HepG2 (cell line): ENCODE results near the gene NOC2L. TPM values are rescaled to one million over a fixed set of nuclear protein-coding genes. Genes with fewer than 3 reads are reported as not detected.
A peak's percentile ranks its signal among the peaks of the same experiment; 100 is the strongest.

Experiments used
- ATAC-seq: fragments of 200-7000 bp; cut with Tn5 transposase; 3 replicates; pipeline ENCODE4 v1.9.1; 2020; ENCODE audit warnings: mild to moderate bottlenecking, moderate library complexity
- BruUV-seq: library from RNA; stranded (reverse); fragments of 400-500 nt; replicated peaks from 2 replicates; lab custom pipeline; 2021; lab: Mats Ljungman, UMichigan
- CTCF ChIA-PET: fragments of 300-600 bp; formaldehyde crosslinking; extraction: SDS; loops from one replicate; lab custom pipeline; 2021; ENCODE audit warnings: low total read pairs, inconsistent platforms, low intra/inter-chr PET ratio; lab: Yijun Ruan, JAX
- POLR2A ChIA-PET: fragments of 350-600 bp; sonication (Branson Sonifier 250); formaldehyde crosslinking; loops from one replicate; lab custom pipeline; 2020; ENCODE audit warnings: antibody characterized with exemption, inconsistent platforms; lab: Yijun Ruan, JAX
- DNase-seq: peaks from one replicate; pipeline ENCODE4 v3.0.0-alpha.2; 2015; ENCODE audit warnings: low spot score
- FAIRE-seq: peaks from 3 replicates; lab custom pipeline; 2011; peaks lifted over from hg19 to GRCh38; lab: Jason Lieb, UNC
- H2AFZ ChIP-seq: one replicate; pipeline ENCODE4 v1.6.1; 2011; ENCODE audit warnings: low read length, inconsistent platforms
- H3K27ac ChIP-seq: fragments of 300-600 bp; 3 replicates; pipeline ENCODE4 v1.8.0; 2011; ENCODE audit warnings: mixed run types, mild to moderate bottlenecking, mixed read lengths, low read length, inconsistent platforms; ENCODE audit not compliant: insufficient read depth; ENCODE audit errors: extremely low read length
- H3K27me3 ChIP-seq, 2 experiments: fragments of 200-600 bp in 1 of 2; 2 replicates in 1 of 2; 3 replicates in 1 of 2; pipeline versions ENCODE4 v1.6.0 to v1.8.0; 2011; ENCODE audit warnings: low read length in 2 of 2, mild to moderate bottlenecking in 2 of 2, moderate library complexity in 2 of 2, inconsistent platforms in 1 of 2; ENCODE audit not compliant: insufficient read depth in 2 of 2, control insufficient read depth in 1 of 2
- H3K36me3 ChIP-seq, 2 experiments: fragments of 200-600 bp in 1 of 2; replicated peaks in 1 of 2; 2 replicates in 1 of 2; 3 replicates in 1 of 2; pipeline versions ENCODE4 v1.5.1 to v1.8.0; 2011; ENCODE audit warnings: low read length in 2 of 2, inconsistent platforms in 1 of 2; ENCODE audit not compliant: insufficient read depth in 2 of 2, control insufficient read depth in 1 of 2
- H3K4me1 ChIP-seq: 2 replicates; pipeline ENCODE4 v1.5.1; 2012; ENCODE audit warnings: low read length, inconsistent platforms; ENCODE audit not compliant: insufficient read depth
- H3K4me2 ChIP-seq: 2 replicates; pipeline ENCODE4 v1.6.0; 2011; ENCODE audit warnings: low read depth, low read length, inconsistent platforms
- H3K4me3 ChIP-seq, 3 experiments: fragments of 200-600 bp in 1 of 3; sonication (generic), shearing (Covaris generic) in 1 of 3; replicated peaks in 1 of 3; 2 replicates each; pipeline ENCODE4 v1.5.1; 2011 to 2016; ENCODE audit warnings: low read length in 3 of 3, inconsistent platforms in 2 of 3, low read depth in 2 of 3, mild to moderate bottlenecking in 2 of 3, control low read depth in 1 of 3, mixed read lengths in 1 of 3; ENCODE audit not compliant: insufficient read depth in 1 of 3
- H3K79me2 ChIP-seq: one replicate; pipeline ENCODE4 v1.6.1; 2011; ENCODE audit warnings: low read length, inconsistent platforms; ENCODE audit not compliant: insufficient read depth
- H3K9ac ChIP-seq: 2 replicates; pipeline ENCODE4 v1.6.0; 2011; ENCODE audit warnings: mild to moderate bottlenecking, low read depth, low read length, inconsistent platforms; ENCODE audit not compliant: insufficient read depth
- H3K9me3 ChIP-seq: 2 replicates; pipeline ENCODE4 v1.5.1; 2012; ENCODE audit warnings: mild to moderate bottlenecking, low read length
- H4K20me1 ChIP-seq: 2 replicates; pipeline ENCODE4 v1.6.0; 2011; ENCODE audit warnings: inconsistent platforms, mild to moderate bottlenecking, low read length, moderate library complexity; ENCODE audit not compliant: insufficient read depth
- CENPT ChIP-seq: sonication (generic); formaldehyde crosslinking; IDR thresholded peaks from 2 replicates; pipeline ENCODE4 v1.8.0; 2022; ENCODE audit warnings: low read depth, mild to moderate bottlenecking, moderate library complexity, missing genetic modification reagents
- EED ChIP-seq: sonication (generic); formaldehyde crosslinking; IDR thresholded peaks from 2 replicates; pipeline ENCODE4 v1.5.0; 2020; ENCODE audit warnings: mild to moderate bottlenecking, missing genetic modification reagents
- ETV5 ChIP-seq: IDR thresholded peaks from 2 replicates; pipeline ENCODE4 v1.6.1; 2018; ENCODE audit warnings: missing biosample characterization, missing genetic modification reagents, inconsistent platforms, borderline replicate concordance
- GABPB1 ChIP-seq: IDR thresholded peaks from 2 replicates; pipeline ENCODE4 v1.6.1; 2016; ENCODE audit warnings: mild to moderate bottlenecking, missing genetic modification reagents, moderate library complexity, missing compliant biosample characterization
- HMG20A ChIP-seq: IDR thresholded peaks from 2 replicates; pipeline ENCODE4 v1.6.1; 2016; ENCODE audit warnings: borderline replicate concordance
- JUNB ChIP-seq: sonication (generic); formaldehyde crosslinking; IDR thresholded peaks from 2 replicates; pipeline ENCODE4 v1.8.0; 2022; ENCODE audit warnings: missing genetic modification reagents, mild to moderate bottlenecking, borderline replicate concordance
- NFIC ChIP-seq: IDR thresholded peaks from 2 replicates; pipeline ENCODE4 v1.6.1; 2012; ENCODE audit warnings: mild to moderate bottlenecking, low read length, inconsistent platforms
- PCBP2 ChIP-seq: fragments of 200-400 bp; formaldehyde crosslinking; optimal IDR thresholded peaks from 2 replicates; pipeline ENCODE3; 2018; ENCODE audit warnings: low read length, low read depth; ENCODE audit not compliant: poor library complexity, severe bottlenecking
- RFX1 ChIP-seq: fragments of 450-650 bp; IDR thresholded peaks from 2 replicates; pipeline ENCODE4 v1.6.1; 2017
- SUZ12 ChIP-seq: fragments of 150-350 bp; IDR thresholded peaks from 2 replicates; pipeline ENCODE4 v1.6.1; 2014; ENCODE audit warnings: low read depth, low read length
- TOE1 ChIP-seq: sonication (generic); formaldehyde crosslinking; IDR thresholded peaks from 2 replicates; pipeline ENCODE4 v1.4.0; 2020; ENCODE audit warnings: mild to moderate bottlenecking, missing genetic modification reagents
- TP53 ChIP-seq: sonication (generic); formaldehyde crosslinking; conservative IDR thresholded peaks from 2 replicates; pipeline ENCODE4 v1.4.0; 2020; ENCODE audit warnings: missing genetic modification reagents
- YY1 ChIP-seq: IDR thresholded peaks from 2 replicates; pipeline ENCODE4 v1.6.1; 2011; ENCODE audit warnings: low read length, low read depth, moderate library complexity, mild to moderate bottlenecking; ENCODE audit not compliant: insufficient read depth, insufficient replicate concordance
- ZEB1 ChIP-seq: IDR thresholded peaks from 2 replicates; pipeline ENCODE4 v1.6.1; 2012; ENCODE audit warnings: mild to moderate bottlenecking, low read depth, inconsistent platforms; ENCODE audit not compliant: insufficient replicate concordance
- ZNF3 ChIP-seq: IDR thresholded peaks from 2 replicates; pipeline ENCODE4 v1.7.0; 2017; ENCODE audit warnings: inconsistent platforms
- ZNF329 ChIP-seq: sonication (generic); formaldehyde crosslinking; IDR thresholded peaks from 2 replicates; pipeline ENCODE4 v1.9.0; 2021; ENCODE audit warnings: low read depth, mild to moderate bottlenecking, missing genetic modification reagents
- ZNF333 ChIP-seq: sonication (generic); formaldehyde crosslinking; IDR thresholded peaks from 2 replicates; pipeline ENCODE4 v1.4.0; 2020; ENCODE audit warnings: mild to moderate bottlenecking, missing genetic modification reagents, borderline replicate concordance
- ZNF354B ChIP-seq: sonication (generic); formaldehyde crosslinking; IDR thresholded peaks from 2 replicates; pipeline ENCODE4 v1.8.0; 2022; ENCODE audit warnings: mild to moderate bottlenecking, missing genetic modification reagents
- ZNF816 ChIP-seq: sonication (generic); formaldehyde crosslinking; IDR thresholded peaks from 2 replicates; pipeline ENCODE4 v1.8.0; 2022; ENCODE audit warnings: missing genetic modification reagents, mild to moderate bottlenecking, borderline replicate concordance
- WGBS: methylation state at CpG from one replicate; pipeline ENCODE4 v1.1.6; 2017; ENCODE audit warnings: low lambda C conversion rate; 5-methylcytosine and 5-hydroxymethylcytosine counted together
- in situ Hi-C: cut with HindIII; loops from 2 replicates; pipeline ENCODE4 v1.10.0; 2017; ENCODE audit warnings: low pct_unique_long_range_greater_than_20kb; ENCODE audit not compliant: extremely low pct_ligation_motif_present
- intact Hi-C: fragments of 100-400 bp; cut with micrococcal nuclease; formaldehyde crosslinking; loops from one replicate; pipeline ENCODE4 v1.10.0; 2022; ENCODE audit not compliant: unreplicated experiment
- polyA plus RNA-seq, 8 experiments: library from polyadenylated mRNA; depleted of rRNA in 3 of 8; stranded (reverse) in 7 of 8; unstranded in 1 of 8; fragments of >200 nt; fragmentation: Illumina TruSeq in 4 of 8; extraction: Trizol in 4 of 8; gene quantifications; 2 replicates each; pipeline versions ENCODE4 v1.2.1 to v1.2.3, GENCODE V29; 2011 to 2016; ENCODE audit warnings: low read depth in 4 of 8, missing spikeins in 1 of 8, mixed read lengths in 1 of 8; ENCODE audit not compliant: insufficient read depth in 1 of 8
- total RNA-seq, 5 experiments: library from RNA; depleted of rRNA; stranded (reverse); fragments of >200 nt; fragmentation: Illumina TruSeq; extraction: Trizol; gene quantifications; 2 replicates each; pipeline ENCODE4 v1.2.3, GENCODE V29; 2016; ENCODE audit warnings: low read depth in 1 of 5
- TF ChIP-seq, protein P1 (sequence below): IDR thresholded peaks from 2 replicates; pipeline ENCODE4 v1.6.1; 2016; ENCODE audit warnings: missing biosample characterization, missing genetic modification reagents, low read depth
- TF ChIP-seq, protein P2 (sequence below): sonication (generic); formaldehyde crosslinking; IDR thresholded peaks from 2 replicates; pipeline ENCODE4 v1.5.0; 2020; ENCODE audit warnings: missing genetic modification reagents

Gene NOC2L
- total and polyA plus RNA-seq, 2 of the 13 experiments (the other 11 are each of a cell fraction or from before 2014, with no cell fraction given), result 32.0 to 103 TPM

DNA sequence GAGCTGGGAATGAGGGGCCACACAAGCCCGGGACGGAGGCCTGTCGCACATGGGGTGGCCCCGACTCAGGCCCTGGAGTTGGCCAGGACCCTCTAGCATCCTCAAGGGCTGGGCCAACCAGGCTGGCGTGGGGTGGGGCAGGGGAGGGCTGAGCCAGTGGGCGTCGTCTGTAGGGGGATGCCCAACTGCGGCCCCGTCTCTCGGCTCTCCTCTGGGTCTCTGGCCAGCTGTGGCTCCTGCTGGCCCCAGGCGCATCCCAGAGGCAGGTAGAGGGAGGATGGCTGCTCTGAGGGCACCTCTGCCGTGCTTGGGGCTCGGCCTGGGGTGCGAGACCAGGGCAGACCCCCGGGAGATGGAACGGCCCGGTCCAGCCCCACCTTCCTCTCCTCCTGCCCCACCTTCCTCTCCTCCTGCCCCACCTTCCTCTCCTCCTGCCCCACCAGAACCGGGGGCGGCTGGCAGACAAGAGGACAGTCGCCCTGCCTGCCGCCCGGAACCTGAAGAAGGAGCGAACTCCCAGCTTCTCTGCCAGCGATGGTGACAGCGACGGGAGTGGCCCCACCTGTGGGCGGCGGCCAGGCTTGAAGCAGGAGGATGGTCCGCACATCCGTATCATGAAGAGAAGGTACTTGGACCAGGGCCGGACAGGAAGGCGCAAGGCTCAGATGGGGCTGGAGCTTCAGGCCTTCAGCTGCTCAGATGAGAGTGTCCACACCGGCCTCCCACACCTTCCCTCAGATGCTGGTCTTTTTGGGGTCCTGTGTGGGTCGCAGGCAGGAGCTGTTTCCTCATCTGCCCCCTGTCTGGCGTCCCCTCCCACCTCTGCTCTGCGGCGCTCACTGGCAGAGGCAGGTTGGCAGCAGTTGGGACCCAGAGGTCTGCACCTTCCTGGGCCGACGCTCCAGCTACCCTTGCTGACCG is 29.1 kb downstream of the NOC2L start (continued):
- TF ChIP-seq, protein P1, sequence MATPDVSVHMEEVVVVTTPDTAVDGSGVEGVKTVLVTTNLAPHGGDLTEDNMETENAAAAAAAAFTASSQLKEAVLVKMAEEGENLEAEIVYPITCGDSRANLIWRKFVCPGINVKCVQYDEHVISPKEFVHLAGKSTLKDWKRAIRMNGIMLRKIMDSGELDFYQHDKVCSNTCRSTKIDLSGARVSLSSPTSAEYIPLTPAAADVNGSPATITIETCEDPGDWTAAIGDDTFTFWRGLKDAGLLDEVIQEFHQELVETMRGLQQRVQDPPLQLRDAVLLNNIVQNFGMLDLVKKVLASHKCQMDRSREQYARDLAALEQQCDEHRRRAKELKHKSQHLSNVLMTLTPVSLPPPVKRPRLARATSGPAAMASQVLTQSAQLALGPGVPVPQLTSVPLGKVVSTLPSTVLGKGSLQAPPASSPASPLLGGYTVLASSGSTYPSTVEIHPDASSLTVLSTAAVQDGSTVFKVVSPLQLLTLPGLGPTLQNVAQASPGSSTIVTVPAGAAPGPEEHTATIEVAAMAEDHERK, result no peak
- TF ChIP-seq SUZ12, result no peak

DNA sequence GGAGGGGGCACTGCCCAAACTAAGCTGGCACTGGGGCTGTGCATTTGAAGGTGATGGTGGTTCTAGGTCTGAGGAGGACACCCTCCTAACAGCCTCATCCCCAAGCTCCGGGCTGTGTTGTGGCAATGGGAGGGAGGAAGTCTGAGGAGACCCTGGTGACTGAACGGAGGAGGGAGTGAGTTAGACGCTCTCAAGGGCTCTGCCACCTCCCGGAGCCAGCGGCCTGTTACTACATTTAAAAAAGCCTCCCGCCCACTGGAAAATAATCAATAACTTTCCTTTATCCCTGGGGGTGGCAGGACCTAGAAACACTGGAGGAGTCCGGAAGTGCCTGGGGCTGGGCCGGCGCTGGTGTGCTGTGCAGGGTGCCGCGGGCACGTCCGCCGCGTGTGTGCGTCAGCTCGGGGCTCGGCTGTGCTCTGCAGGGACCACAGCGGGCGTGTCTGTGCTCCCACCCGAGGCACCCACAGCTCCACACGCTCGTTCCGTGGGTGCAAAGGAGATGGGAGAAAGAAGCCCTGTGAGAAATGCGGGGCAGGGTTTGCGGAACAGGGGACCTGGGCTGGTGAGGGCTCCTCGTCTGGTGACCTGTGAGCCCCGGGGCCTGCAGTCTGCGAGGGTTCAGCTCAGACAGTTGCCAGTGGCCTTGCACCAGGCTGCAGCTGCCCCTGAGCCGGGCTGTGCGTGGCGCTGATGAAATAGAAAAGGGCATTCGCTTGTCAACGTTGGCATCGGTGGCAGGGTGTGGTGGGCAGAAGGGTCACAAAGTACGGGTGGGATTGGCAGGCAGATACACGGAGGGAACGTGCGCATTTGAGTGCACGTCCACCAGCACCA is 30.0 kb downstream of the NOC2L start:
- Histone ChIP-seq H4K20me1 (0 out of 2 replicates have a peak, but pooled peaks cover 3% of the 10 kb centered on the region), H3K4me2 (no peak overlapping the region), H2AFZ (no peak overlapping the region), H3K79me2 (no peaks in the 10 kb centered on the region), H3K9me3 (no peaks in the 10 kb centered on the region), H3K9ac (no peak overlapping the region), H3K4me3 (no peak overlapping the region; a peak in 1 of 6 replicates), H3K27me3 (peaks cover 35 to 88% of the 10 kb centered on the region in 2 experiments), H3K4me1 (no peaks in the 10 kb centered on the region), H3K27ac (no peak overlapping the region), H3K36me3 (no peaks in the 10 kb centered on the region)
- 13% methylated on average over 27 of the region's 40 CpGs for whole genome bisulfite sequencing
- intact Hi-C loops (no loop called here), in situ Hi-C loops (no loop called here)
- ATAC-seq (peak; percentile 23), DNase-seq (no peak), FAIRE-seq (no peak)
- ChIA-PET POLR2A (no interaction called here), CTCF (no interaction called here)
- no TSS peak for BruUV-seq
- TF ChIP-seq NFIC (no peak), ZNF354B (CRISPR knock-in tag) (no peak), ZNF333 (CRISPR knock-in tag) (no peak), EED (CRISPR knock-in tag) (peak; percentile 59; the same call in 1 of the 2 replicates), JUNB (no peak), TOE1 (CRISPR knock-in tag) (no peak), HMG20A (CRISPR knock-in tag) (no peak), ZNF329 (CRISPR knock-in tag) (no peak), PCBP2 (no peak), ZNF3 (no peak), CENPT (CRISPR knock-in tag) (no peak), TP53 (no peak), ZNF816 (CRISPR knock-in tag) (no peak), YY1 (no peak), ZEB1 (no peak), RFX1 (no peak), ETV5 (CRISPR knock-in tag) (peak; percentile 74; the same call in 1 of the 2 replicates), GABPB1 (peak; percentile 51; the same call in 1 of the 2 replicates)
- TF ChIP-seq, protein P2, sequence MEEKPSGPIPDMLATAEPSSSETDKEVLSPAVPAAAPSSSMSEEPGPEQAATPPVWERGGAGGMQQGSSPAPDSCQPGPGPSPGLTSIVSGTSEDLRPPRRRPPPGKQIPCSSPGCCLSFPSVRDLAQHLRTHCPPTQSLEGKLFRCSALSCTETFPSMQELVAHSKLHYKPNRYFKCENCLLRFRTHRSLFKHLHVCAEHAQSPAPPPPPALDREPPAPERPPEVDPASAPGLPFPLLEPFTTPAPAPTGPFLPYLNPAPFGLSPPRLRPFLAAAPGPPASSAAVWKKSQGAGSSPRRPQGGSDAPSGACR (CRISPR knock-in tag), result no peak
